OCI-LY7 (cell line): ENCODE results near the gene UGT1A9. TPM values are rescaled to one million over a fixed set of nuclear protein-coding genes. Genes with fewer than 3 reads are reported as not detected.

Experiments used
- BruUV-seq: library from RNA; stranded (reverse); fragments of 400-500 nt; replicated peaks from 2 replicates; lab custom pipeline; 2021; lab: Mats Ljungman, UMichigan
- CTCF ChIA-PET: fragments of 300-600 bp; sonication (Branson Sonifier 250); formaldehyde crosslinking; loops from one replicate; lab custom pipeline; 2022; ENCODE audit warnings: antibody characterized with exemption; ENCODE audit not compliant: unreplicated experiment; lab: Charles Lee
- POLR2A ChIA-PET: fragments of 300-600 bp; sonication (Branson Sonifier 250); formaldehyde crosslinking; loops from one replicate; lab custom pipeline; 2022; ENCODE audit warnings: antibody characterized with exemption; lab: Charles Lee
- DNase-seq: peaks from one replicate; pipeline ENCODE4 v3.0.0-alpha.2; 2015; ENCODE audit warnings: low spot score
- H2AFZ ChIP-seq: fragments of 200-600 bp; sonication (generic), shearing (Covaris generic); 2 replicates; pipeline ENCODE4 v1.6.1; 2014; ENCODE audit warnings: mild to moderate bottlenecking, antibody characterized with exemption, low read length, moderate library complexity
- H3K27ac ChIP-seq: fragments of 200-600 bp; sonication (generic); 2 replicates; pipeline ENCODE4 v1.5.1; 2014; ENCODE audit warnings: mixed run types, low read depth, mild to moderate bottlenecking, moderate library complexity, low read length, inconsistent platforms; ENCODE audit not compliant: poor library complexity, severe bottlenecking
- H3K36me3 ChIP-seq: fragments of 200-600 bp; sonication (generic); 2 replicates; pipeline ENCODE4 v1.6.1; 2014; ENCODE audit warnings: mild to moderate bottlenecking, antibody characterized with exemption, low read length, moderate library complexity, mixed read lengths; ENCODE audit not compliant: insufficient read depth
- H3K4me1 ChIP-seq: fragments of 200-600 bp; sonication (generic); 2 replicates; pipeline ENCODE4 v1.5.1; 2014; ENCODE audit warnings: mild to moderate bottlenecking, low read length; ENCODE audit not compliant: insufficient read depth, poor library complexity, severe bottlenecking
- H3K4me2 ChIP-seq: fragments of 200-600 bp; sonication (generic); 2 replicates; pipeline ENCODE4 v1.6.1; 2014; ENCODE audit warnings: mild to moderate bottlenecking, low read length
- H3K4me3 ChIP-seq: fragments of 200-600 bp; sonication (generic); 2 replicates; pipeline ENCODE4 v1.5.1; 2014; ENCODE audit warnings: mild to moderate bottlenecking, low read depth, low read length; ENCODE audit not compliant: poor library complexity, severe bottlenecking
- H3K79me2 ChIP-seq: fragments of 200-600 bp; sonication (generic); 2 replicates; pipeline ENCODE4 v1.6.1; 2016; ENCODE audit warnings: low read depth, mild to moderate bottlenecking, low read length, moderate library complexity, mixed read lengths; ENCODE audit not compliant: insufficient read depth
- H3K9me2 ChIP-seq: fragments of 200-600 bp; sonication (generic); 2 replicates; pipeline ENCODE4 v1.6.1; 2016; ENCODE audit warnings: mild to moderate bottlenecking, low read length, mixed read lengths; ENCODE audit not compliant: insufficient read depth
- H3K9me3 ChIP-seq: fragments of 200-600 bp; sonication (generic); 2 replicates; pipeline ENCODE4 v1.6.1; 2014; ENCODE audit warnings: mild to moderate bottlenecking, mixed run types, low read length, mixed read lengths
- H4K20me1 ChIP-seq: fragments of 200-600 bp; sonication (generic); 2 replicates; pipeline ENCODE4 v1.6.1; 2014; ENCODE audit warnings: mild to moderate bottlenecking, antibody characterized with exemption, low read length, moderate library complexity, mixed read lengths; ENCODE audit not compliant: insufficient read depth
- EZH2phosphoT487 ChIP-seq: fragments of 200-600 bp; sonication (generic); IDR thresholded peaks from 2 replicates; pipeline ENCODE4 v1.6.1; 2018; ENCODE audit warnings: low read depth, borderline replicate concordance, mild to moderate bottlenecking, mixed run types, antibody characterized with exemption, low read length, moderate library complexity, mixed read lengths
- intact Hi-C: fragments of 100-400 bp; cut with micrococcal nuclease; formaldehyde crosslinking; loops from one replicate; pipeline ENCODE4 v1.10.0; 2022; ENCODE audit not compliant: unreplicated experiment
- total RNA-seq, 2 experiments: library from RNA; depleted of rRNA in 1 of 2; stranded (reverse); fragments of >200 nt in 1 of 2; shearing (Covaris generic) in 1 of 2; gene quantifications; 2 replicates each; pipeline ENCODE4 v1.2.3, GENCODE V29; 2014 to 2022
- TF ChIP-seq, protein P1 (sequence below): fragments of 200-600 bp; sonication (generic); conservative IDR thresholded peaks from 2 replicates; pipeline ENCODE4 v1.5.1; 2014; ENCODE audit warnings: mild to moderate bottlenecking, antibody characterized with exemption, low read length, moderate library complexity, mixed read lengths

UGT1A9 gene
- total RNA-seq, 2 experiments from 2014 or later, result not detected

DNA sequence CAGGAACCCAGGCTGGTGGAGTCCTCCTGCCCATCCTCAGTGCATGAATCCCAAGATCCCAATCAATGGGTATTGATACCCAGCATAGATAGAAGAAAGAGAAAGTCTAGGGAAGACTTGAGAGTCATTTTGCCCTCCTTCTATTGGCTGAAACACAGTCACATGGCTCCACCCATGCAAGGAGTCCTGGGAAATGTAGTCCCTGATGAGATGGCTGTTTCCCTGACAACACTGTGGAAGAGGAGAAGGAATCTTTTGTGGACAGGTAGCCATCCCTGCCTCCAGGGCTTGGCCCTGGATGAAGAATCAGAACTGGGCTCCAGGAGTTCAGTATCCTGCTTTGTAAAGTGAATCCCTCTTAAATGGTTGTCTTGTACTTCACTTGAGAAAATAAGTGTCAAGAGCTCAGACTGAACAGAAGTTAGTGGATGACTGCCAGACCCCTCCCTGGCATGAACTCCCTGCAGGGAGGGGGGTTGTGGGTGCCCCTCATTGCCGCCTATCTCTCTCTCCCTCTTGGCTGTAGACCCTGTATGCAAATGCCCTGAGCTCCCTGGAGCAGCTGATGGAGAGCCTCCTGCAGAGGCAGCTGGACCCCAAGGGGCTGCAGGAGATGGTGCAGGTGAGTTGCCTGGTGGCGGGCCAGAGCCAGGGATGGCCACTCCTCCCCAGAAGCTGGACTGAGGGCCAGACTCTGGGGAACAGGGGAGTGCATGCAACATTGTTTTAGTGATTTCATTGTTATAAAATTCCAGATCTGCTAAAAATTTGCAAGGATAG lies 142.5 kb downstream of the UGT1A9 start:
- DNase-seq, result no peak
- ChIA-PET CTCF (no interaction called here), POLR2A (no interaction called here)
- no peaks in the 10 kb centered on the region for H3K4me1 ChIP-seq
- no peaks in the 10 kb centered on the region for H3K9me2 ChIP-seq
- no peaks in the 10 kb centered on the region for H4K20me1 ChIP-seq
- no peak overlapping the region for H3K27ac ChIP-seq
- H3K4me3 ChIP-seq, result no peak overlapping the region
- no peaks in the 10 kb centered on the region for H3K9me3 ChIP-seq
- no TSS peak for BruUV-seq
- H3K4me2 ChIP-seq, result no peak overlapping the region
- no peaks in the 10 kb centered on the region for H3K79me2 ChIP-seq
- no peaks in the 10 kb centered on the region for H3K36me3 ChIP-seq
- TF ChIP-seq, protein P1, sequence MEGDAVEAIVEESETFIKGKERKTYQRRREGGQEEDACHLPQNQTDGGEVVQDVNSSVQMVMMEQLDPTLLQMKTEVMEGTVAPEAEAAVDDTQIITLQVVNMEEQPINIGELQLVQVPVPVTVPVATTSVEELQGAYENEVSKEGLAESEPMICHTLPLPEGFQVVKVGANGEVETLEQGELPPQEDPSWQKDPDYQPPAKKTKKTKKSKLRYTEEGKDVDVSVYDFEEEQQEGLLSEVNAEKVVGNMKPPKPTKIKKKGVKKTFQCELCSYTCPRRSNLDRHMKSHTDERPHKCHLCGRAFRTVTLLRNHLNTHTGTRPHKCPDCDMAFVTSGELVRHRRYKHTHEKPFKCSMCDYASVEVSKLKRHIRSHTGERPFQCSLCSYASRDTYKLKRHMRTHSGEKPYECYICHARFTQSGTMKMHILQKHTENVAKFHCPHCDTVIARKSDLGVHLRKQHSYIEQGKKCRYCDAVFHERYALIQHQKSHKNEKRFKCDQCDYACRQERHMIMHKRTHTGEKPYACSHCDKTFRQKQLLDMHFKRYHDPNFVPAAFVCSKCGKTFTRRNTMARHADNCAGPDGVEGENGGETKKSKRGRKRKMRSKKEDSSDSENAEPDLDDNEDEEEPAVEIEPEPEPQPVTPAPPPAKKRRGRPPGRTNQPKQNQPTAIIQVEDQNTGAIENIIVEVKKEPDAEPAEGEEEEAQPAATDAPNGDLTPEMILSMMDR, result no peak
- TF ChIP-seq EZH2phosphoT487, result no peak
- no peak overlapping the region for H2AFZ ChIP-seq
- intact Hi-C loops, result no loop called here

DNA sequence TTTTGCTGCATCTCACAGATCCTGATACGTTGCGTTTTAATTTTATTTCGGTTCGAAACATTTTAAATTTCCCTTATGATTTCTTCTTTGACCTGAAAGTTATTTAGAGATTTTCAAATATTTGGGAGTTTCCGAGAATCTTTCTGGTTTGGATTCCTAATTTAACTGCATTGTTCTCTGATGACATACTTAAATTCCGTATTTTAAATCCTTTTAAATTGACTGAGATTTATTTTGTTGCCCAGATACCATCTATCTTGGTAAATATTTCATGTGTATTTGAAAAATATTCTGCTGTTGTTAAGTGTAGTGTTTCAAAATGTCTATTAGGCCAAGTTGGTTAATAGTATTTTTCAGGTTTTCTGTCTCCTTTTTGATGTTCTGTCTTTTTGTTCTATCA lies 144.2 kb downstream of the UGT1A9 start:
- ChIA-PET POLR2A (interaction anchor here (0.7 kb wide), 1 partner anchor 1217 kb away, joined by 3 read pairs; no protein-coding TSS in a partner anchor), CTCF (no interaction called here)
- intact Hi-C loops, result no loop called here
- H3K4me3 ChIP-seq, result no peak overlapping the region
- DNase-seq, result no peak
- no peaks in the 10 kb centered on the region for H3K4me1 ChIP-seq
- no peaks in the 10 kb centered on the region for H3K9me3 ChIP-seq
- no peak overlapping the region for H2AFZ ChIP-seq
- TF ChIP-seq, protein P1, result no peak
- no peak for TF ChIP-seq EZH2phosphoT487
- H3K36me3 ChIP-seq, result no peaks in the 10 kb centered on the region
- no peak overlapping the region for H3K27ac ChIP-seq
- BruUV-seq, result no TSS peak
- no peaks in the 10 kb centered on the region for H3K9me2 ChIP-seq
- H3K79me2 ChIP-seq, result no peaks in the 10 kb centered on the region
- H4K20me1 ChIP-seq, result no peaks in the 10 kb centered on the region
- no peak overlapping the region for H3K4me2 ChIP-seq

DNA sequence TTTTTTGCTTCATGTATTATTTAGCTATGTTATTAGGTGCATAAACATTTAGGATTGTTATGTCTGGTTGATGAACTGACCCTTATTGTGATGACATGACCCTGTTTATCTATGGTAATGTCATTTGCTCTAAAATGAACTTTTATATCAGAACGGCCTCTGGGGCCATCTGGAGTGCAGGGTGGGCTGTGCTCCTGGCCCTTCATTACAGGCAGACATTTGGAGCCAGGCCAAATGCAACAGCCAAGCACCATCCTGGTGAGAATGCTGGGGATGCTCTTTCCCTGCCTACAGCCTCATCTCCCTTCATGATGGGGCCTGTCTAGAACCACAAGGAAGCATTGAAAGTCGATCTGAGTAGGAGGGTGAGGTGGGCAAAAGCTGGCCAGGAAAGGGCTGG lies 144.6 kb downstream of the UGT1A9 start:
- no peak overlapping the region for H3K4me2 ChIP-seq
- H3K4me3 ChIP-seq, result no peak overlapping the region
- CTCF ChIA-PET, result interaction anchor here (1.0 kb wide), 1 partner anchor 48 kb away, joined by 3 read pairs; no protein-coding TSS in a partner anchor
- no peaks in the 10 kb centered on the region for H3K9me3 ChIP-seq
- H3K27ac ChIP-seq, result no peak overlapping the region
- DNase-seq, result no peak
- intact Hi-C loops, result no loop called here
- H3K79me2 ChIP-seq, result no peaks in the 10 kb centered on the region
- TF ChIP-seq, protein P1, result no peak
- no peak for TF ChIP-seq EZH2phosphoT487
- no peaks in the 10 kb centered on the region for H3K36me3 ChIP-seq
- BruUV-seq, result no TSS peak
- H3K4me1 ChIP-seq, result no peaks in the 10 kb centered on the region
- no peak overlapping the region for H2AFZ ChIP-seq
- no peaks in the 10 kb centered on the region for H3K9me2 ChIP-seq
- no peaks in the 10 kb centered on the region for H4K20me1 ChIP-seq
- POLR2A ChIA-PET, result interaction anchor here (0.7 kb wide), 1 partner anchor 1216 kb away, joined by 3 read pairs; no protein-coding TSS in a partner anchor
